Panc1 (cell line): ENCODE data around the gene NGF. TPM values are rescaled to one million over a fixed set of nuclear protein-coding genes. Genes with fewer than 3 reads are reported as not detected.

Experiments used
- ATAC-seq: fragments of 200-7000 bp; cut with Tn5 transposase; 2 replicates; pipeline ENCODE4 v1.9.1; 2020; ENCODE audit warnings: mild to moderate bottlenecking, moderate library complexity
- BruUV-seq: library from RNA; stranded (reverse); fragments of 400-500 nt; replicated peaks from 2 replicates; lab custom pipeline; 2021; lab: Mats Ljungman, UMichigan
- CTCF ChIA-PET: fragments of 300-600 bp; sonication (Branson Sonifier 250); formaldehyde crosslinking; loops from one replicate; lab custom pipeline; 2022; ENCODE audit warnings: antibody characterized with exemption; lab: Charles Lee
- POLR2A ChIA-PET: fragments of 300-600 bp; sonication (Branson Sonifier 250); formaldehyde crosslinking; loops from one replicate; lab custom pipeline; 2022; ENCODE audit warnings: antibody characterized with exemption; lab: Charles Lee
- DNase-seq: peaks from one replicate; pipeline ENCODE4 v3.0.0-alpha.2; 2010; ENCODE audit warnings: low read depth, low spot score
- H3K27ac ChIP-seq: 2 replicates; pipeline ENCODE4 v1.5.1; 2011; ENCODE audit warnings: mild to moderate bottlenecking, low read length, inconsistent platforms
- H3K27me3 ChIP-seq: fragments of 200-500 bp; sonication (Bioruptor generic); 2 replicates; pipeline ENCODE4 v1.6.0; 2014; ENCODE audit warnings: low read length, inconsistent platforms; ENCODE audit not compliant: control insufficient read depth, insufficient read depth
- H3K36me3 ChIP-seq: fragments of 200-500 bp; sonication (Bioruptor generic); 2 replicates; pipeline ENCODE4 v1.5.1; 2014; ENCODE audit warnings: inconsistent platforms, mild to moderate bottlenecking, low read length, moderate library complexity; ENCODE audit not compliant: control insufficient read depth, insufficient read depth
- H3K4me1 ChIP-seq: 2 replicates; pipeline ENCODE4 v1.5.1; 2011; ENCODE audit warnings: inconsistent platforms, mild to moderate bottlenecking, low read length, moderate library complexity; ENCODE audit not compliant: control insufficient read depth, insufficient read depth
- H3K4me3 ChIP-seq, 2 experiments: 2 replicates each; pipeline ENCODE4 v1.5.1; 2011 to 2012; ENCODE audit warnings: low read depth in 2 of 2, low read length in 2 of 2, mild to moderate bottlenecking in 2 of 2, inconsistent platforms in 1 of 2, moderate library complexity in 1 of 2
- H3K9me3 ChIP-seq: fragments of 200-500 bp; sonication (Bioruptor generic); 2 replicates; pipeline ENCODE4 v1.5.1; 2014; ENCODE audit warnings: low read depth, mild to moderate bottlenecking, inconsistent platforms, low read length, moderate library complexity; ENCODE audit not compliant: control insufficient read depth, insufficient read depth
- CTCF ChIP-seq: fragments of 450-650 bp; IDR thresholded peaks from 2 replicates; pipeline ENCODE4 v1.5.1; 2017; ENCODE audit warnings: mild to moderate bottlenecking
- POLR2AphosphoS5 ChIP-seq: IDR thresholded peaks from 2 replicates; pipeline ENCODE4 v1.6.1; 2012; ENCODE audit warnings: mild to moderate bottlenecking, low read depth, low read length, moderate library complexity
- SIN3A ChIP-seq: IDR thresholded peaks from 2 replicates; pipeline ENCODE4 v1.6.1; 2012; ENCODE audit warnings: low read depth, mild to moderate bottlenecking, low read length, moderate library complexity, borderline replicate concordance; ENCODE audit not compliant: insufficient read depth
- TCF7L2 ChIP-seq: IDR thresholded peaks from 2 replicates; pipeline ENCODE4 v1.6.1; 2011; ENCODE audit warnings: mild to moderate bottlenecking, low read depth, low read length, inconsistent platforms
- in situ Hi-C: cut with HindIII; loops from 2 replicates; pipeline ENCODE4 v1.10.0; 2016; ENCODE audit warnings: low sequenced_read_pairs, low pct_unique_long_range_greater_than_20kb
- intact Hi-C: fragments of 100-400 bp; cut with micrococcal nuclease; formaldehyde crosslinking; loops from one replicate; pipeline ENCODE4 v1.10.0; 2022; ENCODE audit not compliant: unreplicated experiment
- total RNA-seq: library from RNA; stranded (reverse); gene quantifications from one replicate; pipeline ENCODE4 v1.2.1, GENCODE V29; 2021; ENCODE audit not compliant: unreplicated experiment
- TF ChIP-seq, protein P1 (sequence below), 2 experiments: IDR thresholded peaks; 2 replicates each; pipeline ENCODE4 v1.6.1; 2011 to 2012; ENCODE audit warnings: low read depth in 2 of 2, control low read depth in 1 of 2, low read length in 1 of 2, mild to moderate bottlenecking in 1 of 2, moderate library complexity in 1 of 2; ENCODE audit not compliant: insufficient read depth in 1 of 2

NGF gene
- total RNA-seq, 1 experiment from 2014 or later = not detected

DNA sequence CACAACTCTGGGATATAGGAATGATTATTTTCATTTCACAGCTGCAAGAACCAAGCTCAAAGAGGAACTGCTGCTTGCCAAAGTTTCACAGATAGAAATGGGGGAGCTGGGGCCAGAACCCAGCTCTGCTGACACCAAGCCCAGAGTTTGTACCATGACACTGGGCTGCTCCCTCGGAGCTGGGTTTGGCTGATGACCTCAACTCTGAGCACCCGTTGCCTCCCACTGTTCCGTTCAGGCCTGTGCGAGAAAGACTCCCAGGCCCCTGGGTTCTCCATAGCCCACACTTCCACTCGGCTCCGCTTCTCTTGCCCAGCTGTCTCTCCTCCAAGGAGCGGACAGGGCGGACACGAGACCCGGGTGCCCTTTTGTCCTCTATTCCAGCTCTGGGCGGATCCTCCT lies 55.2 kb downstream of the NGF start:
- intact Hi-C loops = no loop called here
- H3K36me3 ChIP-seq = no peaks in the 10 kb centered on the region
- DNase-seq (no peak), ATAC-seq (no peak)
- no TSS peak for BruUV-seq
- H3K27ac ChIP-seq = no peak overlapping the region
- no peaks in the 10 kb centered on the region for H3K27me3 ChIP-seq
- in situ Hi-C loops = no loop called here
- no peak overlapping the region for H3K4me3 ChIP-seq
- TF ChIP-seq TCF7L2 (no peak), SIN3A (no peak), POLR2AphosphoS5 (no peak), CTCF (no peak)
- TF ChIP-seq, protein P1, sequence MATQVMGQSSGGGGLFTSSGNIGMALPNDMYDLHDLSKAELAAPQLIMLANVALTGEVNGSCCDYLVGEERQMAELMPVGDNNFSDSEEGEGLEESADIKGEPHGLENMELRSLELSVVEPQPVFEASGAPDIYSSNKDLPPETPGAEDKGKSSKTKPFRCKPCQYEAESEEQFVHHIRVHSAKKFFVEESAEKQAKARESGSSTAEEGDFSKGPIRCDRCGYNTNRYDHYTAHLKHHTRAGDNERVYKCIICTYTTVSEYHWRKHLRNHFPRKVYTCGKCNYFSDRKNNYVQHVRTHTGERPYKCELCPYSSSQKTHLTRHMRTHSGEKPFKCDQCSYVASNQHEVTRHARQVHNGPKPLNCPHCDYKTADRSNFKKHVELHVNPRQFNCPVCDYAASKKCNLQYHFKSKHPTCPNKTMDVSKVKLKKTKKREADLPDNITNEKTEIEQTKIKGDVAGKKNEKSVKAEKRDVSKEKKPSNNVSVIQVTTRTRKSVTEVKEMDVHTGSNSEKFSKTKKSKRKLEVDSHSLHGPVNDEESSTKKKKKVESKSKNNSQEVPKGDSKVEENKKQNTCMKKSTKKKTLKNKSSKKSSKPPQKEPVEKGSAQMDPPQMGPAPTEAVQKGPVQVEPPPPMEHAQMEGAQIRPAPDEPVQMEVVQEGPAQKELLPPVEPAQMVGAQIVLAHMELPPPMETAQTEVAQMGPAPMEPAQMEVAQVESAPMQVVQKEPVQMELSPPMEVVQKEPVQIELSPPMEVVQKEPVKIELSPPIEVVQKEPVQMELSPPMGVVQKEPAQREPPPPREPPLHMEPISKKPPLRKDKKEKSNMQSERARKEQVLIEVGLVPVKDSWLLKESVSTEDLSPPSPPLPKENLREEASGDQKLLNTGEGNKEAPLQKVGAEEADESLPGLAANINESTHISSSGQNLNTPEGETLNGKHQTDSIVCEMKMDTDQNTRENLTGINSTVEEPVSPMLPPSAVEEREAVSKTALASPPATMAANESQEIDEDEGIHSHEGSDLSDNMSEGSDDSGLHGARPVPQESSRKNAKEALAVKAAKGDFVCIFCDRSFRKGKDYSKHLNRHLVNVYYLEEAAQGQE (IDR thresholded peaks at IDR 0.05; ENCODE audit: insufficient read depth in 1 of 2, low read depth in 2 of 2, low read length in 1 of 2) = no peak
- CTCF ChIA-PET = no interaction called here
- no peaks in the 10 kb centered on the region for H3K9me3 ChIP-seq
- no peaks in the 10 kb centered on the region for H3K4me1 ChIP-seq
- POLR2A ChIA-PET = no interaction called here

GRCh38 chr1:115281143-115281542 lies 56.9 kb downstream of the NGF start:
- intact Hi-C loops (no loop called here), in situ Hi-C loops (no loop called here)
- TF ChIP-seq, protein P1 (IDR thresholded peaks at IDR 0.05; ENCODE audit: insufficient read depth in 1 of 2, low read depth in 2 of 2, low read length in 1 of 2) = no peak
- TF ChIP-seq CTCF = no peak
- no peak for TF ChIP-seq SIN3A
- TF ChIP-seq TCF7L2 = no peak
- no peak for TF ChIP-seq POLR2AphosphoS5
- H3K9me3 ChIP-seq = no peaks in the 10 kb centered on the region
- H3K36me3 ChIP-seq = no peaks in the 10 kb centered on the region
- no peaks in the 10 kb centered on the region for H3K4me1 ChIP-seq
- CTCF ChIA-PET = interaction anchor here (0.5 kb wide), 1 partner anchor 707 kb away, joined by 4 read pairs; no protein-coding TSS in a partner anchor
- no peak for DNase-seq
- POLR2A ChIA-PET = no interaction called here
- H3K27ac ChIP-seq = no peak overlapping the region
- no TSS peak for BruUV-seq
- H3K4me3 ChIP-seq = no peak overlapping the region
- no peaks in the 10 kb centered on the region for H3K27me3 ChIP-seq
- no peak for ATAC-seq
